Panc1 (cell line): Measurements from ENCODE around the gene NIFK. TPM values are rescaled to one million over a fixed set of nuclear protein-coding genes. Genes with fewer than 3 reads are reported as not detected.

ENCODE experiments used
- ATAC-seq: fragments of 200-7000 bp; cut with Tn5 transposase; 2 replicates; pipeline ENCODE4 v1.9.1; 2020; ENCODE audit warnings: mild to moderate bottlenecking, moderate library complexity
- BruUV-seq: library from RNA; stranded (reverse); fragments of 400-500 nt; replicated peaks from 2 replicates; lab custom pipeline; 2021; lab: Mats Ljungman, UMichigan
- CTCF ChIA-PET: fragments of 300-600 bp; sonication (Branson Sonifier 250); formaldehyde crosslinking; loops from one replicate; lab custom pipeline; 2022; ENCODE audit warnings: antibody characterized with exemption; lab: Charles Lee
- POLR2A ChIA-PET: fragments of 300-600 bp; sonication (Branson Sonifier 250); formaldehyde crosslinking; loops from one replicate; lab custom pipeline; 2022; ENCODE audit warnings: antibody characterized with exemption; lab: Charles Lee
- DNase-seq: peaks from one replicate; pipeline ENCODE4 v3.0.0-alpha.2; 2010; ENCODE audit warnings: low read depth, low spot score
- H3K27ac ChIP-seq: 2 replicates; pipeline ENCODE4 v1.5.1; 2011; ENCODE audit warnings: mild to moderate bottlenecking, low read length, inconsistent platforms
- H3K27me3 ChIP-seq: fragments of 200-500 bp; sonication (Bioruptor generic); 2 replicates; pipeline ENCODE4 v1.6.0; 2014; ENCODE audit warnings: low read length, inconsistent platforms; ENCODE audit not compliant: control insufficient read depth, insufficient read depth
- H3K36me3 ChIP-seq: fragments of 200-500 bp; sonication (Bioruptor generic); 2 replicates; pipeline ENCODE4 v1.5.1; 2014; ENCODE audit warnings: inconsistent platforms, mild to moderate bottlenecking, low read length, moderate library complexity; ENCODE audit not compliant: control insufficient read depth, insufficient read depth
- H3K4me1 ChIP-seq: 2 replicates; pipeline ENCODE4 v1.5.1; 2011; ENCODE audit warnings: inconsistent platforms, mild to moderate bottlenecking, low read length, moderate library complexity; ENCODE audit not compliant: control insufficient read depth, insufficient read depth
- H3K4me3 ChIP-seq, 2 experiments: 2 replicates each; pipeline ENCODE4 v1.5.1; 2011 to 2012; ENCODE audit warnings: low read depth in 2 of 2, low read length in 2 of 2, mild to moderate bottlenecking in 2 of 2, inconsistent platforms in 1 of 2, moderate library complexity in 1 of 2
- H3K9me3 ChIP-seq: fragments of 200-500 bp; sonication (Bioruptor generic); 2 replicates; pipeline ENCODE4 v1.5.1; 2014; ENCODE audit warnings: low read depth, mild to moderate bottlenecking, inconsistent platforms, low read length, moderate library complexity; ENCODE audit not compliant: control insufficient read depth, insufficient read depth
- CTCF ChIP-seq: fragments of 450-650 bp; IDR thresholded peaks from 2 replicates; pipeline ENCODE4 v1.5.1; 2017; ENCODE audit warnings: mild to moderate bottlenecking
- POLR2AphosphoS5 ChIP-seq: IDR thresholded peaks from 2 replicates; pipeline ENCODE4 v1.6.1; 2012; ENCODE audit warnings: mild to moderate bottlenecking, low read depth, low read length, moderate library complexity
- REST ChIP-seq, 2 experiments: IDR thresholded peaks; 2 replicates each; pipeline ENCODE4 v1.6.1; 2011 to 2012; ENCODE audit warnings: low read depth in 2 of 2, control low read depth in 1 of 2, low read length in 1 of 2, mild to moderate bottlenecking in 1 of 2, moderate library complexity in 1 of 2; ENCODE audit not compliant: insufficient read depth in 1 of 2
- SIN3A ChIP-seq: IDR thresholded peaks from 2 replicates; pipeline ENCODE4 v1.6.1; 2012; ENCODE audit warnings: low read depth, mild to moderate bottlenecking, low read length, moderate library complexity, borderline replicate concordance; ENCODE audit not compliant: insufficient read depth
- TCF7L2 ChIP-seq: IDR thresholded peaks from 2 replicates; pipeline ENCODE4 v1.6.1; 2011; ENCODE audit warnings: mild to moderate bottlenecking, low read depth, low read length, inconsistent platforms
- in situ Hi-C: cut with HindIII; loops from 2 replicates; pipeline ENCODE4 v1.10.0; 2016; ENCODE audit warnings: low sequenced_read_pairs, low pct_unique_long_range_greater_than_20kb
- intact Hi-C: fragments of 100-400 bp; cut with micrococcal nuclease; formaldehyde crosslinking; loops from one replicate; pipeline ENCODE4 v1.10.0; 2022; ENCODE audit not compliant: unreplicated experiment
- total RNA-seq: library from RNA; stranded (reverse); gene quantifications from one replicate; pipeline ENCODE4 v1.2.1, GENCODE V29; 2021; ENCODE audit not compliant: unreplicated experiment

Gene NIFK
- total RNA-seq, 1 experiment from 2014 or later, result 84.5 TPM

- no TSS peak for BruUV-seq
- Histone ChIP-seq H3K36me3 (no peaks in the 10 kb centered on the region), H3K27ac (no peak overlapping the region), H3K9me3 (no peaks in the 10 kb centered on the region), H3K27me3 (no peaks in the 10 kb centered on the region), H3K4me1 (peaks cover 7% of the 10 kb centered on the region; the same call in 1 of the 2 replicates), H3K4me3 (no peak overlapping the region)
- ChIA-PET POLR2A (no interaction called here), CTCF (no interaction called here)
- DNase-seq (no peak), ATAC-seq (peak; percentile 33)
- intact Hi-C loops (no loop called here), in situ Hi-C loops (no loop called here)
- TF ChIP-seq REST (IDR thresholded peaks at IDR 0.05; ENCODE audit: insufficient read depth in 1 of 2, low read depth in 2 of 2, low read length in 1 of 2) (no peak), TCF7L2 (no peak), SIN3A (no peak), CTCF (no peak), POLR2AphosphoS5 (no peak)
These were observed 40.4 kb upstream of the NIFK start for GRCh38 chr2:121776885-121777698.

- no peak overlapping the region for H3K27ac ChIP-seq
- H3K9me3 ChIP-seq, result no peaks in the 10 kb centered on the region
- H3K4me3 ChIP-seq, result no peak overlapping the region
- TF ChIP-seq TCF7L2 (no peak), CTCF (no peak), SIN3A (no peak), POLR2AphosphoS5 (no peak), REST (IDR thresholded peaks at IDR 0.05; ENCODE audit: insufficient read depth in 1 of 2, low read depth in 2 of 2, low read length in 1 of 2) (no peak)
- intact Hi-C loops (no loop called here), in situ Hi-C loops (no loop called here)
- DNase-seq (no peak), ATAC-seq (no peak)
- CTCF ChIA-PET, result no interaction called here
- POLR2A ChIA-PET, result no interaction called here
- H3K27me3 ChIP-seq, result no peaks in the 10 kb centered on the region
- H3K4me1 ChIP-seq, result peaks cover 7% of the 10 kb centered on the region; the same call in 1 of the 2 replicates
- no peaks in the 10 kb centered on the region for H3K36me3 ChIP-seq
- BruUV-seq, result no TSS peak
These were observed 39.7 kb upstream of the NIFK start for GRCh38 chr2:121776361-121776760.
